HepG2 (cell line): ENCODE data around the gene TBXAS1. TPM values are rescaled to one million over a fixed set of nuclear protein-coding genes. Genes with fewer than 3 reads are reported as not detected.

Source experiments
- ATAC-seq: fragments of 200-7000 bp; cut with Tn5 transposase; 3 replicates; pipeline ENCODE4 v1.9.1; 2020; ENCODE audit warnings: mild to moderate bottlenecking, moderate library complexity
- BruUV-seq: library from RNA; stranded (reverse); fragments of 400-500 nt; replicated peaks from 2 replicates; lab custom pipeline; 2021; lab: Mats Ljungman, UMichigan
- CTCF ChIA-PET: fragments of 300-600 bp; formaldehyde crosslinking; extraction: SDS; loops from one replicate; lab custom pipeline; 2021; ENCODE audit warnings: low total read pairs, inconsistent platforms, low intra/inter-chr PET ratio; lab: Yijun Ruan, JAX
- POLR2A ChIA-PET: fragments of 350-600 bp; sonication (Branson Sonifier 250); formaldehyde crosslinking; loops from one replicate; lab custom pipeline; 2020; ENCODE audit warnings: antibody characterized with exemption, inconsistent platforms; lab: Yijun Ruan, JAX
- DNase-seq: peaks from one replicate; pipeline ENCODE4 v3.0.0-alpha.2; 2015; ENCODE audit warnings: low spot score
- FAIRE-seq: peaks from 3 replicates; lab custom pipeline; 2011; peaks lifted over from hg19 to GRCh38; lab: Jason Lieb, UNC
- H2AFZ ChIP-seq: one replicate; pipeline ENCODE4 v1.6.1; 2011; ENCODE audit warnings: low read length, inconsistent platforms
- H3K27ac ChIP-seq: fragments of 300-600 bp; 3 replicates; pipeline ENCODE4 v1.8.0; 2011; ENCODE audit warnings: mixed run types, mild to moderate bottlenecking, mixed read lengths, low read length, inconsistent platforms; ENCODE audit not compliant: insufficient read depth; ENCODE audit errors: extremely low read length
- H3K27me3 ChIP-seq, 2 experiments: fragments of 200-600 bp in 1 of 2; 2 replicates in 1 of 2; 3 replicates in 1 of 2; pipeline versions ENCODE4 v1.6.0 to v1.8.0; 2011; ENCODE audit warnings: low read length in 2 of 2, mild to moderate bottlenecking in 2 of 2, moderate library complexity in 2 of 2, inconsistent platforms in 1 of 2; ENCODE audit not compliant: insufficient read depth in 2 of 2, control insufficient read depth in 1 of 2
- H3K36me3 ChIP-seq, 2 experiments: fragments of 200-600 bp in 1 of 2; replicated peaks in 1 of 2; 2 replicates in 1 of 2; 3 replicates in 1 of 2; pipeline versions ENCODE4 v1.5.1 to v1.8.0; 2011; ENCODE audit warnings: low read length in 2 of 2, inconsistent platforms in 1 of 2; ENCODE audit not compliant: insufficient read depth in 2 of 2, control insufficient read depth in 1 of 2
- H3K4me1 ChIP-seq: 2 replicates; pipeline ENCODE4 v1.5.1; 2012; ENCODE audit warnings: low read length, inconsistent platforms; ENCODE audit not compliant: insufficient read depth
- H3K4me2 ChIP-seq: 2 replicates; pipeline ENCODE4 v1.6.0; 2011; ENCODE audit warnings: low read depth, low read length, inconsistent platforms
- H3K4me3 ChIP-seq, 3 experiments: fragments of 200-600 bp in 1 of 3; sonication (generic), shearing (Covaris generic) in 1 of 3; replicated peaks in 1 of 3; 2 replicates each; pipeline ENCODE4 v1.5.1; 2011 to 2016; ENCODE audit warnings: low read length in 3 of 3, inconsistent platforms in 2 of 3, low read depth in 2 of 3, mild to moderate bottlenecking in 2 of 3, control low read depth in 1 of 3, mixed read lengths in 1 of 3; ENCODE audit not compliant: insufficient read depth in 1 of 3
- H3K79me2 ChIP-seq: one replicate; pipeline ENCODE4 v1.6.1; 2011; ENCODE audit warnings: low read length, inconsistent platforms; ENCODE audit not compliant: insufficient read depth
- H3K9ac ChIP-seq: 2 replicates; pipeline ENCODE4 v1.6.0; 2011; ENCODE audit warnings: mild to moderate bottlenecking, low read depth, low read length, inconsistent platforms; ENCODE audit not compliant: insufficient read depth
- H3K9me3 ChIP-seq: 2 replicates; pipeline ENCODE4 v1.5.1; 2012; ENCODE audit warnings: mild to moderate bottlenecking, low read length
- H4K20me1 ChIP-seq: 2 replicates; pipeline ENCODE4 v1.6.0; 2011; ENCODE audit warnings: inconsistent platforms, mild to moderate bottlenecking, low read length, moderate library complexity; ENCODE audit not compliant: insufficient read depth
- ARNT ChIP-seq: fragments of 450-650 bp; IDR thresholded peaks from 2 replicates; pipeline ENCODE4 v1.6.1; 2017
- ATF7 ChIP-seq, 2 experiments: fragments of 450-650 bp in 1 of 2; sonication (generic) in 1 of 2; formaldehyde crosslinking in 1 of 2; IDR thresholded peaks; 2 replicates each; pipeline versions ENCODE4 v1.4.0 to v1.6.1; 2016 to 2020; ENCODE audit warnings: antibody characterized with exemption in 1 of 2, mild to moderate bottlenecking in 1 of 2, missing genetic modification reagents in 1 of 2
- EP300 ChIP-seq, 3 experiments: sonication (generic) in 1 of 3; formaldehyde crosslinking in 1 of 3; IDR thresholded peaks; 2 replicates each; pipeline versions ENCODE4 v1.5.1 to v1.6.1; 2011 to 2020; ENCODE audit warnings: low read depth in 2 of 3, low read length in 2 of 3, borderline replicate concordance in 1 of 3, improper control_type of control experiment in 1 of 3, mild to moderate bottlenecking in 1 of 3, missing genetic modification reagents in 1 of 3, moderate library complexity in 1 of 3
- FOXM1 ChIP-seq: sonication (generic); formaldehyde crosslinking; IDR thresholded peaks from 2 replicates; pipeline ENCODE4 v1.5.0; 2020; ENCODE audit warnings: missing genetic modification reagents
- SATB2 ChIP-seq: sonication (generic); formaldehyde crosslinking; IDR thresholded peaks from 2 replicates; pipeline ENCODE4 v1.5.0; 2020; ENCODE audit warnings: missing genetic modification reagents
- SIN3A ChIP-seq: IDR thresholded peaks from 2 replicates; pipeline ENCODE4 v1.6.1; 2011; ENCODE audit warnings: low read depth, mild to moderate bottlenecking, control low read depth, low read length, borderline replicate concordance
- SIX4 ChIP-seq: sonication (generic); formaldehyde crosslinking; IDR thresholded peaks from 2 replicates; pipeline ENCODE4 v1.4.0; 2020; ENCODE audit warnings: missing genetic modification reagents
- SP140L ChIP-seq: sonication (generic); formaldehyde crosslinking; IDR thresholded peaks from 2 replicates; pipeline ENCODE4 v1.4.0; 2020; ENCODE audit warnings: missing genetic modification reagents, borderline replicate concordance
- XRCC5 ChIP-seq: fragments of 200-400 bp; formaldehyde crosslinking; optimal IDR thresholded peaks from 2 replicates; pipeline ENCODE3; 2017; ENCODE audit warnings: mild to moderate bottlenecking, low read length
- ZNF235 ChIP-seq: sonication (generic); formaldehyde crosslinking; IDR thresholded peaks from 2 replicates; pipeline ENCODE4 v1.8.1; 2023; ENCODE audit warnings: mild to moderate bottlenecking, missing genetic modification reagents, borderline replicate concordance
- ZNF572 ChIP-seq: sonication (generic); formaldehyde crosslinking; IDR thresholded peaks from 2 replicates; pipeline ENCODE4 v1.5.1; 2020; ENCODE audit warnings: mild to moderate bottlenecking, missing genetic modification reagents
- ZNF761 ChIP-seq: sonication (generic); formaldehyde crosslinking; conservative IDR thresholded peaks from 2 replicates; pipeline ENCODE4 v1.4.0; 2020; ENCODE audit warnings: mild to moderate bottlenecking, missing genetic modification reagents
- WGBS: methylation state at CpG from one replicate; pipeline ENCODE4 v1.1.6; 2017; ENCODE audit warnings: low lambda C conversion rate; 5-methylcytosine and 5-hydroxymethylcytosine counted together
- in situ Hi-C: cut with HindIII; loops from 2 replicates; pipeline ENCODE4 v1.10.0; 2017; ENCODE audit warnings: low pct_unique_long_range_greater_than_20kb; ENCODE audit not compliant: extremely low pct_ligation_motif_present
- intact Hi-C: fragments of 100-400 bp; cut with micrococcal nuclease; formaldehyde crosslinking; loops from one replicate; pipeline ENCODE4 v1.10.0; 2022; ENCODE audit not compliant: unreplicated experiment
- polyA plus RNA-seq, 8 experiments: library from polyadenylated mRNA; depleted of rRNA in 3 of 8; stranded (reverse) in 7 of 8; unstranded in 1 of 8; fragments of >200 nt; fragmentation: Illumina TruSeq in 4 of 8; extraction: Trizol in 4 of 8; gene quantifications; 2 replicates each; pipeline versions ENCODE4 v1.2.1 to v1.2.3, GENCODE V29; 2011 to 2016; ENCODE audit warnings: low read depth in 4 of 8, missing spikeins in 1 of 8, mixed read lengths in 1 of 8; ENCODE audit not compliant: insufficient read depth in 1 of 8
- total RNA-seq, 5 experiments: library from RNA; depleted of rRNA; stranded (reverse); fragments of >200 nt; fragmentation: Illumina TruSeq; extraction: Trizol; gene quantifications; 2 replicates each; pipeline ENCODE4 v1.2.3, GENCODE V29; 2016; ENCODE audit warnings: low read depth in 1 of 5
- TF ChIP-seq, protein P1 (sequence below): sonication (generic); formaldehyde crosslinking; IDR thresholded peaks from 2 replicates; pipeline ENCODE4 v1.8.1; 2023; ENCODE audit warnings: mild to moderate bottlenecking, inconsistent platforms, moderate library complexity, missing genetic modification reagents, borderline replicate concordance
- TF ChIP-seq, protein P2 (sequence below): sonication (generic); IDR thresholded peaks from 2 replicates; pipeline ENCODE4 v1.6.1; 2016; ENCODE audit warnings: low read depth, borderline replicate concordance
- TF ChIP-seq, protein P3 (sequence below): sonication (generic); formaldehyde crosslinking; IDR thresholded peaks from 2 replicates; pipeline ENCODE4 v1.5.1; 2020; ENCODE audit warnings: mild to moderate bottlenecking, moderate library complexity, missing genetic modification reagents
- TF ChIP-seq, protein P4 (sequence below): sonication (generic); formaldehyde crosslinking; IDR thresholded peaks from 2 replicates; pipeline ENCODE4 v1.8.0; 2022; ENCODE audit warnings: missing genetic modification reagents, mild to moderate bottlenecking, moderate library complexity, borderline replicate concordance

The TBXAS1 gene
- total and polyA plus RNA-seq, 2 of the 13 experiments (the other 11 are each of a cell fraction or from before 2014, with no cell fraction given), result 4.0 to 4.9 TPM

DNA sequence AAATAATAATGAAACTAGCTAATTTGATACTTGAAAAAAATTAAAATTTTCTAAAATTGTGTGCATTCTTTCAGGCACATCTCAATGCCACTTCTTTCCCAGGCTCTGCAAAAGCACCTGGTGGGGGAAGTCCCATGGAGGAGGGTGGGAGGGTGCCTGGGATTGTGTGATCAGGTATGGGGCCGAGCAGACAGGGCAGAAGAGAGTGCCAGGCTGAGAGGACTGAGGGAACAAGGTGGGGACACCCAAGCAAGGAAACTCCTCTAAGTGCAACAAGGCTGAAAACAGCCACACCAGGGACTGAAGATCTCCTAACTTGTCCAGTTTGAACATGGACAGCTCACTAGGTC, 219.9 kb downstream of the TBXAS1 start (continued):
- no peak for TF ChIP-seq ATF7 (IDR thresholded peaks at IDR 0.05)
- no peak for TF ChIP-seq ATF7 (CRISPR knock-in tag; IDR thresholded peaks at IDR 0.05)
- TF ChIP-seq, protein P1, sequence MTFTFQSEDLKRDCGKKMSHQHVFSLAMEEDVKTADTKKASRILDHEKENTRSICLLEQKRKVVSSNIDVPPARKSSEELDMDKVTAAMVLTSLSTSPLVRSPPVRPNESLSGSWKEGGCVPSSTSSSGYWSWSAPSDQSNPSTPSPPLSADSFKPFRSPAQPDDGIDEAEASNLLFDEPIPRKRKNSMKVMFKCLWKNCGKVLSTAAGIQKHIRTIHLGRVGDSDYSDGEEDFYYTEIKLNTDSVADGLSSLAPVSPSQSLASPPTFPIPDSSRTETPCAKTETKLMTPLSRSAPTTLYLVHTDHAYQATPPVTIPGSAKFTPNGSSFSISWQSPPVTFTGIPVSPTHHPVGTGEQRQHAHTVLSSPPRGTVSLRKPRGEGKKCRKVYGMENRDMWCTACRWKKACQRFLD, result no peak
- no peak for TF ChIP-seq ZNF235
- TF ChIP-seq SIN3A, result no peak
- no peak for TF ChIP-seq ARNT
- TF ChIP-seq SATB2, result no peak
- TF ChIP-seq ZNF761 (CRISPR knock-in tag), result no peak

DNA sequence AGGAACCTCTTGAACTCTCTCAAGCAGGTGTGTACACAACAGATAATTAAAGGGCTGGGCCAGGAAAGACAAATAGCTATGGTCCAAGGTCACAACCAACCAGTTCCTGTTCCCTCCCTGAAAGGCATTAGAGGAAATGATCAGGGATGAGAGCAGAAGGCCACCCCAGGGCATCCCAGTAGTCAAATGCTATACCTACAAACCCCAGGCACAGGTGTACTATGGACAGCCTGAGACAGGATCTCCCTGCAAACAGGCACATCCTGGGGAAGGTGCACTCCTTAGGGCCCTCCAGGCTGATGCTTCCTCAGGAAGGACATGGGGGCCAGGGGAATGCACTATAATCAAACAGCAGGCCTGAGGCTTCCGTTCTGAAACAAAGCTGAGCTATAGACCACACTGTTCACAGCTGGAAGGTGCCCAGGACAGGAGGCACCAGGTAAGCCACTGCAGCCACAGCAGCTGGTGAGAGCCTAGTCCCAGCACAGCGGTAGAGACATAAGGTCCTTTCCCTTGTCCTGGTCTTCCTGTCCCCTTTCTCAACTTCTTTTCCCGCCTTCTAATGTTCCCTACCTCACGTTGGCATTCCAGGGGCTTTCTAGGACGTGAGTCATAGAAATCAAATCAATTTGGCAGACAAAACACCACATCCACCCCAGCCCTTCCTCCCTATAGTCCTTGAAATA, 220.4 kb downstream of the TBXAS1 start:
- Histone ChIP-seq H3K4me3 (peak overlapping the region in 1 of 3 experiments; percentile 41; a peak in 2 of 6 replicates), H3K9me3 (no peaks in the 10 kb centered on the region), H3K27me3 (no peaks in the 10 kb centered on the region), H3K4me2 (peak overlapping the region; percentile 64), H3K79me2 (peaks cover 5% of the 10 kb centered on the region), H4K20me1 (no peaks in the 10 kb centered on the region), H3K36me3 (peaks cover 2 to 3% of the 10 kb centered on the region in 2 experiments; a peak in 3 of 5 replicates), H3K4me1 (peaks cover 63% of the 10 kb centered on the region), H2AFZ (no peak overlapping the region), H3K27ac (peak overlapping the region; percentile 76), H3K9ac (peak overlapping the region; percentile 31)
- WGBS, result 52% methylated on average over 4 of the region's 5 CpGs
- BruUV-seq, result no TSS peak
- POLR2A ChIA-PET, result interaction anchor here (0.6 to 2.0 kb wide), 8 partner anchors 8 to 427 kb away, joined by 3 to 14 read pairs (median 5); partner anchors contain the start of genes KDM7A and PARP12
- DNase-seq (peak; percentile 98), FAIRE-seq (peak; percentile 96), ATAC-seq (peak; percentile 96)
- in situ Hi-C loops, result no loop called here
- CTCF ChIA-PET, result no interaction called here
- intact Hi-C loops, result no loop called here
- TF ChIP-seq ZNF572 (0 out of 2 replicates have a peak, but pooled peaks have one; percentile 62), FOXM1 (no peak), EP300 (IDR thresholded peaks at IDR 0.05; ENCODE audit: low read depth in 2 of 2, low read length in 2 of 2) (peak; percentile 74 to 99; a peak in 3 of 4 replicates), EP300 (CRISPR knock-in tag; IDR thresholded peaks at IDR 0.05; ENCODE audit: borderline replicate concordance) (peak; percentile 97), SIX4 (CRISPR knock-in tag) (peak; percentile 81; the same call in 1 of the 2 replicates), XRCC5 (peak; percentile 17), SP140L (CRISPR knock-in tag) (0 out of 2 replicates have a peak, but pooled peaks have one; percentile 55)
- TF ChIP-seq, protein P2, sequence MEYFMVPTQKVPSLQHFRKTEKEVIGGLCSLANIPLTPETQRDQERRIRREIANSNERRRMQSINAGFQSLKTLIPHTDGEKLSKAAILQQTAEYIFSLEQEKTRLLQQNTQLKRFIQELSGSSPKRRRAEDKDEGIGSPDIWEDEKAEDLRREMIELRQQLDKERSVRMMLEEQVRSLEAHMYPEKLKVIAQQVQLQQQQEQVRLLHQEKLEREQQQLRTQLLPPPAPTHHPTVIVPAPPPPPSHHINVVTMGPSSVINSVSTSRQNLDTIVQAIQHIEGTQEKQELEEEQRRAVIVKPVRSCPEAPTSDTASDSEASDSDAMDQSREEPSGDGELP, result peak; percentile 81
- TF ChIP-seq, protein P3, sequence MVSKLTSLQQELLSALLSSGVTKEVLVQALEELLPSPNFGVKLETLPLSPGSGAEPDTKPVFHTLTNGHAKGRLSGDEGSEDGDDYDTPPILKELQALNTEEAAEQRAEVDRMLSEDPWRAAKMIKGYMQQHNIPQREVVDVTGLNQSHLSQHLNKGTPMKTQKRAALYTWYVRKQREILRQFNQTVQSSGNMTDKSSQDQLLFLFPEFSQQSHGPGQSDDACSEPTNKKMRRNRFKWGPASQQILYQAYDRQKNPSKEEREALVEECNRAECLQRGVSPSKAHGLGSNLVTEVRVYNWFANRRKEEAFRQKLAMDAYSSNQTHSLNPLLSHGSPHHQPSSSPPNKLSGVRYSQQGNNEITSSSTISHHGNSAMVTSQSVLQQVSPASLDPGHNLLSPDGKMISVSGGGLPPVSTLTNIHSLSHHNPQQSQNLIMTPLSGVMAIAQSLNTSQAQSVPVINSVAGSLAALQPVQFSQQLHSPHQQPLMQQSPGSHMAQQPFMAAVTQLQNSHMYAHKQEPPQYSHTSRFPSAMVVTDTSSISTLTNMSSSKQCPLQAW (CRISPR knock-in tag), result peak; percentile 97
- TF ChIP-seq, protein P4, sequence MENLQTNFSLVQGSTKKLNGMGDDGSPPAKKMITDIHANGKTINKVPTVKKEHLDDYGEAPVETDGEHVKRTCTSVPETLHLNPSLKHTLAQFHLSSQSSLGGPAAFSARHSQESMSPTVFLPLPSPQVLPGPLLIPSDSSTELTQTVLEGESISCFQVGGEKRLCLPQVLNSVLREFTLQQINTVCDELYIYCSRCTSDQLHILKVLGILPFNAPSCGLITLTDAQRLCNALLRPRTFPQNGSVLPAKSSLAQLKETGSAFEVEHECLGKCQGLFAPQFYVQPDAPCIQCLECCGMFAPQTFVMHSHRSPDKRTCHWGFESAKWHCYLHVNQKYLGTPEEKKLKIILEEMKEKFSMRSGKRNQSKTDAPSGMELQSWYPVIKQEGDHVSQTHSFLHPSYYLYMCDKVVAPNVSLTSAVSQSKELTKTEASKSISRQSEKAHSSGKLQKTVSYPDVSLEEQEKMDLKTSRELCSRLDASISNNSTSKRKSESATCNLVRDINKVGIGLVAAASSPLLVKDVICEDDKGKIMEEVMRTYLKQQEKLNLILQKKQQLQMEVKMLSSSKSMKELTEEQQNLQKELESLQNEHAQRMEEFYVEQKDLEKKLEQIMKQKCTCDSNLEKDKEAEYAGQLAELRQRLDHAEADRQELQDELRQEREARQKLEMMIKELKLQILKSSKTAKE (CRISPR knock-in tag), result peak; percentile 87
